Adipocyte (in vitro differentiated cells): Measurements from ENCODE around the gene SLC41A3.
"Not testable (repeated sequence)": the region's sequence is repeated elsewhere in the genome, so short reads cannot be mapped to it uniquely, and the experiment has no call there.

Experiments used
- DNase-seq: peaks from one replicate; pipeline ENCODE4 v3.0.0-alpha.2; 2015; ENCODE audit warnings: low read depth
- H3K27me3 ChIP-seq: replicated peaks from 2 replicates; pipeline ENCODE4 v1.7.0; 2013; ENCODE audit warnings: mild to moderate bottlenecking, low read length, moderate library complexity; ENCODE audit not compliant: control insufficient read depth, insufficient read depth
- H3K36me3 ChIP-seq: 2 replicates; pipeline ENCODE4 v1.7.0; 2013; ENCODE audit warnings: low read length, mild to moderate bottlenecking, moderate library complexity; ENCODE audit not compliant: control insufficient read depth, insufficient read depth, severe bottlenecking
- H3K4me1 ChIP-seq: 2 replicates; pipeline ENCODE4 v1.7.0; 2013; ENCODE audit warnings: mild to moderate bottlenecking, low read length, moderate library complexity; ENCODE audit not compliant: control insufficient read depth, insufficient read depth
- H3K4me3 ChIP-seq: 2 replicates; pipeline ENCODE4 v1.7.0; 2013; ENCODE audit warnings: mild to moderate bottlenecking, low read length, moderate library complexity
- H3K9ac ChIP-seq: 2 replicates; pipeline ENCODE4 v1.7.0; 2013; ENCODE audit warnings: mild to moderate bottlenecking, low read length, moderate library complexity
- H3K9me3 ChIP-seq: 2 replicates; pipeline ENCODE4 v1.7.0; 2013; ENCODE audit warnings: mild to moderate bottlenecking, low read length, moderate library complexity; ENCODE audit not compliant: control insufficient read depth

The SLC41A3 gene

GRCh38 chr3:126004692-126005091 lies 79.2 kb downstream of the SLC41A3 start:
- Histone ChIP-seq H3K9me3 (no peaks in the 10 kb centered on the region), H3K4me3 (no peak overlapping the region), H3K9ac (no peak overlapping the region), H3K27me3 (no peaks in the 10 kb centered on the region), H3K4me1 (peaks cover 10% of the 10 kb centered on the region), H3K36me3 (peaks cover 18% of the 10 kb centered on the region)
- no peak for DNase-seq

DNA sequence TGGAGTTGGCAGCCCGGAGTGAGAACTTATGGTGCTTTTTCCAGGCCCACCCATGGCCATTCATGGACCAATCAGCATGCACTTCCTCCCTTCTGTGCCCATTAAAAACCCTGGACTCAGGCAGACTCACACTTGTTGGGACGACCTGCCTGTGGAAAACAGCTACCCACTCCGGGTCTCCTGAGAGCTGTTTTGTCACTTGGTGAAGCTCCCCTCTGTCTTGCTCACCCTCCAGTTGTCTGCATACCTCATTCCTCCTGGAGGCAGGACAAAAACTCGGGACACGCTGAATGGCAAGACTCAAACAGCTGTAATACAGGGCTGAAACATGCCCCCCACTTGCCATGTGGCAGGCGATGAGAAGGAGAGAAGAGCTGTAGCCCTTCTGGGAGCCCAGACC lies 79.7 kb downstream of the SLC41A3 start:
- Histone ChIP-seq H3K4me1 (peaks cover 10% of the 10 kb centered on the region), H3K9ac (no peak overlapping the region), H3K4me3 (no peak overlapping the region), H3K36me3 (peaks cover 18% of the 10 kb centered on the region), H3K9me3 (peaks cover 4% of the 10 kb centered on the region), H3K27me3 (no peaks in the 10 kb centered on the region)
- no peak for DNase-seq

- Histone ChIP-seq H3K36me3 (peaks cover 16% of the 10 kb centered on the region), H3K9me3 (peaks cover 6% of the 10 kb centered on the region), H3K9ac (no peak overlapping the region), H3K4me3 (no peak overlapping the region), H3K27me3 (no peaks in the 10 kb centered on the region), H3K4me1 (peaks cover 10% of the 10 kb centered on the region)
- DNase-seq = no peak
These were observed 80.3 kb downstream of the SLC41A3 start for GRCh38 chr3:126003447-126004190.

GRCh38 chr3:126002189-126002588 lies 81.7 kb downstream of the SLC41A3 start:
- H3K27me3 ChIP-seq = no peaks in the 10 kb centered on the region
- no peak overlapping the region for H3K9ac ChIP-seq
- H3K9me3 ChIP-seq = peaks cover 8% of the 10 kb centered on the region
- H3K36me3 ChIP-seq = peaks cover 4% of the 10 kb centered on the region
- H3K4me3 ChIP-seq = no peak overlapping the region
- H3K4me1 ChIP-seq = peaks cover 10% of the 10 kb centered on the region
- DNase-seq = no peak

DNA sequence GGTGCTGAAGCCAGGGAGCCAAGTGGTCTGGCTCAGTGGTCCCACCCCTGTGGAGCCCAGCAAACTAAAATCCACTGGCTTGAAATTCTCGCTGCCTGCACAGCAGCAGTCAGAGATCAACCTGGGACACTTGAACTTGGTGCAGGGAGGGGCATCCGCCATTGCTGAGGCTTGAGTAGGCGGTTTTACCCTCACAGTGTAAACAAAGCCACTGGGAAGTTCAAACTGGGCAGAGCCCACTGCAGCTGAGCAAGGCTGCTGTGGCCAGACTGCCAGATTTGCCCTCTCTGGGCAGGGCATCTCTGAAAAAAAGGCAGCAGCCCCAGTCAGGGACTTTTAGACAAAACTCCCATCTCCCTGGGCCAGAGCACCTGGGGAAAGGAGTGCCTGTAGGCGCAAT lies 87.2 kb downstream of the SLC41A3 start:
- H3K4me1 ChIP-seq, H3K4me3 ChIP-seq, H3K27me3 ChIP-seq, H3K36me3 ChIP-seq, H3K9me3 ChIP-seq, H3K9ac ChIP-seq, DNase-seq: not testable (repeated sequence)

DNA sequence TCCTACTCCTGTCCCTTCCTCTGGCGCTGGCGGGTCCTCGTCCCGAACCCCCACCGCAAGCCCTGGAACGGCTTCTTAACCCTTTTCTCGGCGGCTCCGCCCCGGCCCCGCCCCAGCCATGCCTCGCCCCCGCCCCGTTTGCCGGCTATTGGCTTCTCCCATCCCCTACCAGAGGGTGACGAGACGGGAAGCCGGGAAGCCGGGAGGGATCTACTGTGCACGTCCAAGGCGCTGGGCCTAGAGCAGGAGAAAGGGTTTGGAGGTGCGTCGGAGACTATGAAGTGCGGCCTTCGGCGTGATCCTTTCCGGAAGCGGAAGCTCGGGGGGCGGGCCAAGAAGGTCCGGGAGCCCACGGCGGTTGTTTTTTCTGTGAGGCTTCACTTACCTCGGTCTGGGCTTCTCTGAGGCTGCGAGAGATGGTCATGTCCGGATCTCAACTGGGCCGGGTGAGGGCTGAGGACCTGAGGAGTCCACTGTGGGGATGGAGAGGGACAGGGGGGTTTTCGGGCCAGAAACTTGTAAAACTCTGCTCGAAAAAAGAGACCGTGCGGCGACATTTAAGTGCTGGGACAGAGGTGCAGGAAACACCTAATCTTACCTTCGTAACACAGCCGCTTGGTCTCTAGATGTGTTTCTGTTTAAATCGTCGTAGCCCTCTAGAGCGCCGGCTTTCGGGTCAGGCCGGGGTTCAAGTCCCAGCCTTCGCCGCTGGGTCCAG lies 93.5 kb downstream of the SLC41A3 start:
- Histone ChIP-seq H3K27me3 (no peaks in the 10 kb centered on the region), H3K9ac (peak overlapping the region; percentile 82), H3K4me3 (peak overlapping the region; percentile 83), H3K9me3 (peaks cover 3% of the 10 kb centered on the region), H3K36me3 (no peaks in the 10 kb centered on the region), H3K4me1 (peaks cover 3% of the 10 kb centered on the region)
- peak; percentile 94 for DNase-seq

DNA sequence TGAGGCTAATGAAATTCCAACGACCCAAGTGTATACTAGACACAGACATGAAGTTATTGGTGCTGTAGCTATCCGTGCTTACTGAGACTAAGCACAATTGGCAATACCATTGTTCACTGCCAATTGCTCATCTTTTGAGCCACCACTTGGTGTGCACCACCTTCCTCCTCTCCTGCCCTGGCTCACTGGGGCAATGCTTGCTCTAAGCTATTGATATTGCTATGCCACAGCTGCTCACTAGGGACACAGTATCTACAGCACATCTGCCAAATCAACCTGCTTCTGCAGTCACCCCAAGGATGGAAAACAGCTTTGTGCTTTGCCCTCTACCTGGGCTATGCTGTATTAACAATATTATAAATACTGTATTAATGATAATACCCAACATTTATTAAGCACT lies 99.0 kb downstream of the SLC41A3 start:
- not testable (repeated sequence) for H3K9me3 ChIP-seq, H3K4me3 ChIP-seq, DNase-seq, H3K36me3 ChIP-seq, H3K9ac ChIP-seq, H3K4me1 ChIP-seq, H3K27me3 ChIP-seq

GRCh38 chr3:125977104-125977503 lies 106.8 kb downstream of the SLC41A3 start:
- DNase-seq, H3K9me3 ChIP-seq, H3K4me3 ChIP-seq, H3K27me3 ChIP-seq, H3K36me3 ChIP-seq, H3K9ac ChIP-seq: not testable (repeated sequence)
- peaks cover 12% of the 10 kb centered on the region for H3K4me1 ChIP-seq

- DNase-seq, H3K9ac ChIP-seq, H3K36me3 ChIP-seq, H3K9me3 ChIP-seq: not testable (repeated sequence)
- Histone ChIP-seq H3K27me3 (peaks cover 14% of the 10 kb centered on the region), H3K4me3 (peak overlapping the region; percentile 17), H3K4me1 (peaks cover 14% of the 10 kb centered on the region)
These were observed 107.9 kb downstream of the SLC41A3 start for GRCh38 chr3:125976003-125976390.

DNA sequence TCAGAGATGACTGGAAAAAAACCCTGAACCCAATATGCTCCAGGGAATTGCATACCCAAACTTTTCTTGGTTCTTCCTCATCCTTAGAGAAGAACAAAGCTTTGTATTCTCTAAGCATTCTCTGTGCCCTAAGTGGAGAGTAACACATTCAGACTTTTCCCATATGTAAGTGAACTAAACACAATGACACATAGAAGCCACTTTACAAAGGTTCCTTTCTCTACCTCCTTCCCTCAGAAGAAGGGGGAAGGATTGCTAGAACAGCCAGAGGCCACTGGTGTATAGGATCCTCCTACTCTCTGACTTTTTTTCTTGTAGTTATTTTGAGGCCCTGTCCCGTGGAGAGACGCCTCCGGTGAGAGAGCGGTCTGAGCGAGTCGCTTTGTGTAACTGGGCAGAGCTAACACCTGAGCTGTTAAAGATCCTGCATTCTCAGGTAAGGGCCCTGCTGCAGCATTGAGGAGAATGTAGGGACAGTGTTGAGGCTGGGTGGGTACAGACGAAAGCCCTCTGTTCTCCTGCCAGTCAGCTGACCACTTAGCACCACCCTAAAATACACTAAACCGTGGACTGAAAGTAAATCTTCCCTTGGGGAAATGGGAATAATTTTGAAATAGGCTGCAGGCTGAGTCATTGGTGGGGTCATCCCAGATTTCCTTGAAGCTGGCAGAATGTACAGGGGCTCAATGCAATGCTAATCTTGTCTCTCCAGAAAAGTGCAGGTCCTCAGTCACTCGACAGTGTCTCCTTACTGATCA lies 108.5 kb downstream of the SLC41A3 start:
- peaks cover 13% of the 10 kb centered on the region for H3K27me3 ChIP-seq
- not testable (repeated sequence) for H3K9ac ChIP-seq, H3K9me3 ChIP-seq, H3K36me3 ChIP-seq, DNase-seq
- H3K4me1 ChIP-seq = peaks cover 14% of the 10 kb centered on the region
- peak overlapping the region; percentile 17 for H3K4me3 ChIP-seq
